Dedifferentiated amniotic fluid mesenchymal stem cell (primary cell): ENCODE results near the gene ACTA2.
A peak's percentile ranks its signal among the peaks of the same experiment; 100 is the strongest.

Source experiments
- DNase-seq: peaks from one replicate; pipeline ENCODE4 v3.0.0-alpha.2; 2016; ENCODE audit errors: extremely low spot score

The ACTA2 gene

DNA sequence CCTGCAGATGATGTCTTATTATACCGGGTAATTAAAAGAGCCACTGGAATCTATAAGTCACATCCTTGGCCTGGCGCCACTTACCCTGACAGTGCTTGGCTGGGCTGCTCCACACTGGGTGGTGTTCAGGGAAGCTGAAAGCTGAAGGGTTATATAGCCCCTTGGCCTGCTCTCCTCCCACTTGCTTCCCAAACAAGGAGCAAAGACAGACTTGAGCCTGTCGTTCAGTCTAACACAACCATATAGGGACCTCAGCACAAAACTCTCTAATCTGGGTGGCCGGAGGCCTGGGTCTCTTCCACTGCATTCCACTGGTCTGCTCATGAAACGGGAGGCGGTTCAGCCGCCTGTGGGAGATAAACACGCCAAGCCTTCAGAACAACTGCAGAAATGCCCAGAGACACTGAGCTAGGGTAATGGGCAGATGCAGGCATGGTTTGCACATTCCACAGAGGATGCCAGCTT, at the start of gene ACTA2:
Gene ACTA2, minus strand, starts transcription at position 127 of the 465 bp plus-strand sequence. CDS start 3,843 bp downstream, outside the sequence.
- peak; percentile 66 for DNase-seq

GRCh38 chr10:89001729-89002072, 49.1 kb upstream of the ACTA2 start:
- DNase-seq = peak; percentile 32

DNA sequence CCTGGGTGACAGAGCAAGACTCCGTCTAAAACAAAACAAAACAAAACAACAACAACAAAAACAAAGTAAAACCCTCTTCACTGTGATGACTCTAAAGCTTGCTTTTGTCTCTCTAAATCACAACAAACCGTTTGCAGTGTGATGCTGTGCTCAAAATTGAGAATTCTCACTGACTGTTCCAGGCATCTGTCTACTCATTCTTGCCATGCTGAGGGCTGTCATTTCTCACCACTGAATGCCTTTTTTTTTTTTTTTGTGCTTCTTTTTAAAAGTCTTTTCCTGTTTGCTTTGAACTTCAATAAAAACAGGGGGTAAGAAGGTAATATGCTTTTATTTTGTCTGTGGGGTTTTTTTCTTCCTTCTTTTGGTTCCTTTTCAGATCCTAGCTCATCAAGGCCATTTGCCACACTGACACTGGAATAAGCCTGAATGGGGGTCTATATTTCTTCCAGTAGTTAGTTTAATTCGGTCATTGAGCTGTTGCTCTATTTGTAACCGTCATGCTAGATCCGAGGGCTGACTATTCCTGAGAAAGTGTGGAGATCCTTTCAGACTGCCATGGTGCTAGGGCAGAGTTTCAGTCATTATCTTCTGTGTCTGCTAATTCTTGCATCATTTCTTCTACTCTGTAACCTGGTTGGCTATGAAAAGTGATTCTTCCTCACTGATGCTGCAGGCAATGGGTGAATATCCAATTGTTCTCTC, 48.6 kb upstream of the ACTA2 start:
- no peak for DNase-seq

- DNase-seq = no peak
These were observed 47.1 kb upstream of the ACTA2 start for GRCh38 chr10:88999625-89000024.

GRCh38 chr10:88996927-88997326, 44.4 kb upstream of the ACTA2 start:
- no peak for DNase-seq

DNA sequence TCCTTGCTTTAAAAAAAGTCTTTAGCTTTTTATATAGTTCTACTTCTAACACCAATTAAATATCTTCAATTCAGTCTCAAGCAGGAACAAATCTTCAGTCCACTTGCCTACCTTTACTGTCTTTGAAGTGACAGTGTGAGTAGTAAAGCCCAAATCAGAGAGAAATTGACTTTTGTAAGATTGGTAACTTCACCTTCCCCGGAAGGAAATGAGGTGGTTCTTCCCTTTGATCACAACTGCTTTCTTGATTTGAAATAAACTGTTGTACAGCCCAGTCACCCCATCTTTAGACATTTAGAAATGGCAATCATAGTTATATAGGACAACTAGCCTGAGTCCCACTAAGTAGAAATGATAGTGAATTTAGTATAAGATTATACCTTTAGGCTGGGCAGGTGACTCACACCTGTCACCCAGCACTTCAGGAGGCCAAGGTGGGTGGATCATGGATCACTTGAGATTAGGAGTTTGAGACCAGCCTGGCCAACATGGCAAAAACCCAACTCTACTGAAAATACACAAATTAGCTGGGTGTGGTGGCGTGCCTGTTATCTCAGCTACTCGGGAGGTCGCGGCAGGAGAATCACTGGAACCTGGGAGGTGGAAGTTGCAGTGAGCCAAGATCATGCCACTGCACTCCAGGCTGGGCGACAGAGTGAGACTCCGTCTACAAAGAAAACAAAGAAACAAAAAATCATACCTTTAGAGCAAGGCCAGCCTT, 42.7 kb upstream of the ACTA2 start:
- no peak for DNase-seq

GRCh38 chr10:88994019-88994418, 41.4 kb upstream of the ACTA2 start:
- no peak for DNase-seq

DNA sequence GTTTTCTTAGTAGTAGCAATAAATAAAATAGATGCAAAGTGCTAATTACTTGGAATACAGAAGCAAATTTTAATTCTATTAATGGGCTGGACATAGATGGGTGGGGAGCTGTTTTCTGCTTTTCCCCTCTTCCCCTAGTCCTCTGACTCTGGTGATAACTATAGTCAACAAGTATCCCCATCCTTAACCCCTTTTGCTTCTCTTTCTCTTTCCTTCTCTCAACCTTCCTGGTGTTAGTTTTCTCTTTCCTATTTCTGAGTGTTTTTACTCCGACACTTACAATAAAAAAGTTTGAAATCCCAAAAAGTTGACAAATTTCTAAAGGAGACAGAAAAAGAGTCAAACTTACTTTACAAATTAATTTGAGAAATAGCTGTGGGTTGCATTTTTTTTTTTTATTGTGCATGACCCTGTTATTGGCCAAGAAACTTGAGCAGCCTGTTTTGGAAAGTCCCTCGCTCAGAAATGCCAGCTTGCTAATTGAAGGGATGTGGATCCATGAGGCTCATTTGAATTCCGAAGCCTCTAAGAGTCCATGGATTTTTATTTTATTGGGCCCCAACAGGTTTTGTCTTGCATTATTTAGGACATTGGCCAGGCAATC, 40.5 kb upstream of the ACTA2 start:
- DNase-seq = peak; percentile 43

- DNase-seq = no peak
These were observed 39.3 kb upstream of the ACTA2 start for GRCh38 chr10:88991899-88992320.

GRCh38 chr10:88991161-88991898, 38.8 kb upstream of the ACTA2 start:
- DNase-seq = peak; percentile 59

DNA sequence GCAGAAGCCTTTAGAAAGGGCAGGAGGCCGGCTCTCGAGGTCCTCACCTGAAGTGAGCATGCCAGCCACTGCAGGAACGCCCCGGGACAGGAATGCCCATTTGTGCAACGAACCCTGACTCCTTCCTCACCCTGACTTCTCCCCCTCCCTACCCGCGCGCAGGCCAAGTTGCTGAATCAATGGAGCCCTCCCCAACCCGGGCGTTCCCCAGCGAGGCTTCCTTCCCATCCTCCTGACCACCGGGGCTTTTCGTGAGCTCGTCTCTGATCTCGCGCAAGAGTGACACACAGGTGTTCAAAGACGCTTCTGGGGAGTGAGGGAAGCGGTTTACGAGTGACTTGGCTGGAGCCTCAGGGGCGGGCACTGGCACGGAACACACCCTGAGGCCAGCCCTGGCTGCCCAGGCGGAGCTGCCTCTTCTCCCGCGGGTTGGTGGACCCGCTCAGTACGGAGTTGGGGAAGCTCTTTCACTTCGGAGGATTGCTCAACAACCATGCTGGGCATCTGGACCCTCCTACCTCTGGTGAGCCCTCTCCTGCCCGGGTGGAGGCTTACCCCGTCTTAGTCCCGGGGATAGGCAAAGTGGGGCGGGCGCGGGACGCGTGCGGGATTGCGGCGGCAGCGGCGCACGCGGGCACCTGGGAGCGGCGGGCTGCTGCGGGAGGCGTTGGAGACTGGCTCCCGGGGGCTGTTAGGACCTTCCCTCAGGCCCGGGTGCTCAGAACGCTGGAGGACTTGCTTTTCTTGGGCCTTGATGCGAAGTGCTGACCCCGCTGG, 38.0 kb upstream of the ACTA2 start, which contains the start of gene FAS:
Gene FAS, plus strand, starts transcription at position 415 of the 777 bp plus-strand sequence. Its CDS starts 79 bp downstream, at position 494.
- DNase-seq = peak; percentile 53

GRCh38 chr10:88989824-88990383, 37.3 kb upstream of the ACTA2 start:
- peak; percentile 87 for DNase-seq

DNA sequence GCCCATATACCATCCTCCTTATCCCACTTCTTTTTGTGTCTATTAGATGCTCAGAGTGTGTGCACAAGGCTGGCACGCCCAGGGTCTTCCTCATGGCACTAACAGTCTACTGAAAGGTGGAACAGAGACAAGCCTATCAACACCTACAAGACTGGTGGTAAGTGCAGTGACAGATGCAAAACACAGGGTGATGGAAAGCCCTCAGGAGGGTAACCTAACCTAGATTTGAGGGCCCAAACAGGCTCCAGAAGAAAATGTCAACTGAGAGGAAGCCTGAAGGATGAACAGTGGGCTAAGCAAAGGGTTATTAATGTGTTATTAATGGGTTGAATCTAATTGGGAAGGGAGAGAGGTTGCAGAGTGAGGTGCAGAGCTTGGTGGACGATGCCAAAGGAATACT, 36.9 kb upstream of the ACTA2 start:
- DNase-seq = no peak

- no peak for DNase-seq
These were observed 35.3 kb upstream of the ACTA2 start for GRCh38 chr10:88987840-88988239.

DNA sequence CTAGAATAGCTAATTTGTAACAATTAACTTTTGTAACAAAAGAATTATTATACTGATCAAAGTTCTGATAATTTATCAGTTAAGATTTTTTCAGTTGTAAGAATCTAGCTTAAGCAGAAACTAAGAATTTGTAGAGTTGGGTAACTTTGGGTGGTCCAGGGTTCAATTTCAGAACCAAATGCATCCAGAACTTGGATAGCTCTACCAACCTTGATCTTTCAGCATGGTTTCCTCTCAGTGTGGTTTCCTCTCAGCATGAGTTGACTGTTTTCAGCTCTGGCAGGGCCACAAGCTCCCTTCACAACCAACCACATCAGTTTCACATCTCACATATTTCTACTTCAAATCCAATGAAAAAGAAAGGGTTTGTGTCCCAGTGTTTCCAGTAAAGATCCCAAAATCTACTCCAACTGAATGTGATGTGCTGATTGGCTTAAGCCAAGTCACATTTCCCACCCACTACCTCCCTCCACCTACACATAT, 34.7 kb upstream of the ACTA2 start:
- no peak for DNase-seq

GRCh38 chr10:88986549-88987242, 34.1 kb upstream of the ACTA2 start:
- DNase-seq = no peak

DNA sequence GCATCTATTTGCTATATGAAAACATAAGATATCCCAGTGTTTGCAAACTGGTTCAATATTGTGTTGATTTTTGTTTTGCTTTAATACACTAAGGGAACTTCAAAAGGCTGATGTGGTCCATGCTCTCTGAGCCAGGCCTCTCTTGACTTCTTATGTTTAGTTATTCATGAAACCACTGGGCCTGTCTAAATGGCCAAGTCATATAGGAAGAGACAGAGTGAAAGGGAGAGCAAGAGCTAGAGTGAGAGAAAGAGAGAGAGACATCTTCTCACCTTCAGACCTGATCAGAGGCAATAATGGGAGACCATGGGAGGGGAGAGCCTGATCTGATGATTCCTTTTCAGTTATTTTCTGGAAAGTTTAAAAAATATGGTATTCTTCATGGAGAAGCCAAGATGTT, 32.0 kb upstream of the ACTA2 start:
- no peak for DNase-seq

- no peak for DNase-seq
These were observed 31.4 kb upstream of the ACTA2 start for GRCh38 chr10:88983939-88984338.

GRCh38 chr10:88983206-88983605, 30.6 kb upstream of the ACTA2 start:
- no peak for DNase-seq

GRCh38 chr10:88982366-88982765, 29.8 kb upstream of the ACTA2 start:
- DNase-seq = no peak
